Stimulated activated CD4-positive, alpha-beta T cell treated with anti-CD3 and anti-CD28 coated beads, Interleukin-4, amount 100 ng/mL, for 48 hours (primary cell): Measurements from ENCODE around the gene MAN2A2.
"Not testable (repeated sequence)": the region's sequence is repeated elsewhere in the genome, so short reads cannot be mapped to it uniquely, and the experiment has no call there.

Source experiments
- DNase-seq, 2 donors: peaks; one replicate each; pipeline ENCODE4 v3.0.0-alpha.2; 2020; ENCODE audit warnings: low read depth in 2 of 2

MAN2A2 gene

GRCh38 chr15:90871139-90871715, 31.9 kb upstream of the MAN2A2 start:
- no peak for DNase-seq

- DNase-seq = no peak
These were observed 31.2 kb upstream of the MAN2A2 start for GRCh38 chr15:90871716-90872485.

GRCh38 chr15:90872486-90873184, 30.5 kb upstream of the MAN2A2 start:
- DNase-seq = peak; percentile 41 to 69

- DNase-seq = no peak
These were observed 29.6 kb upstream of the MAN2A2 start for GRCh38 chr15:90873488-90873997.

- DNase-seq = no peak
These were observed 29.0 kb upstream of the MAN2A2 start for GRCh38 chr15:90873998-90874605.

GRCh38 chr15:90874986-90875385, 28.1 kb upstream of the MAN2A2 start:
- not testable (repeated sequence) for DNase-seq

- DNase-seq = no peak
These were observed 27.5 kb upstream of the MAN2A2 start for GRCh38 chr15:90875549-90875981.

- DNase-seq = no peak
These were observed 27.1 kb upstream of the MAN2A2 start for GRCh38 chr15:90876046-90876445.

- DNase-seq = no peak
These were observed 26.5 kb upstream of the MAN2A2 start for GRCh38 chr15:90876512-90877170.

- no peak for DNase-seq
These were observed 25.8 kb upstream of the MAN2A2 start for GRCh38 chr15:90877315-90877714.

GRCh38 chr15:90877996-90878395, 25.1 kb upstream of the MAN2A2 start:
- DNase-seq = no peak

- no peak for DNase-seq
These were observed 24.4 kb upstream of the MAN2A2 start for GRCh38 chr15:90878660-90879059.

- no peak for DNase-seq
These were observed 23.3 kb upstream of the MAN2A2 start for GRCh38 chr15:90879730-90880366.

- DNase-seq = no peak
These were observed 22.5 kb upstream of the MAN2A2 start for GRCh38 chr15:90880381-90881145.

- no peak for DNase-seq
These were observed 21.7 kb upstream of the MAN2A2 start for GRCh38 chr15:90881181-90881977.

- no peak for DNase-seq
These were observed 21.0 kb upstream of the MAN2A2 start for GRCh38 chr15:90881978-90882721.

GRCh38 chr15:90882781-90883525, 20.1 kb upstream of the MAN2A2 start:
- no peak for DNase-seq

GRCh38 chr15:90883526-90883975, 19.6 kb upstream of the MAN2A2 start:
- no peak for DNase-seq
